GM10248 (cell line): Measurements from ENCODE around the gene RSPH9.
"Not testable (repeated sequence)": the region's sequence is repeated elsewhere in the genome, so short reads cannot be mapped to it uniquely, and the experiment has no call there.

ENCODE experiments used
- CTCF ChIA-PET: fragments of 300-600 bp; sonication (Branson Sonifier 250); formaldehyde crosslinking; extraction: SDS; loops from one replicate; lab custom pipeline; 2021; ENCODE audit warnings: antibody characterized with exemption; lab: Yijun Ruan, JAX
- POLR2A ChIA-PET: fragments of 350-650 bp; sonication (Branson Sonifier 250); formaldehyde crosslinking; extraction: SDS; loops from one replicate; lab custom pipeline; 2020; ENCODE audit warnings: antibody characterized with exemption; lab: Yijun Ruan, JAX
- DNase-seq: peaks from one replicate; pipeline ENCODE4 v3.0.0; 2012; ENCODE audit errors: extremely low spot score
- TF ChIP-seq, protein P1 (sequence below): IDR thresholded peaks from 2 replicates; pipeline ENCODE4 v1.5.1; 2012; ENCODE audit warnings: mild to moderate bottlenecking, low read depth; ENCODE audit errors: extremely low read depth, missing control alignments, control extremely low read depth

The RSPH9 gene

DNA sequence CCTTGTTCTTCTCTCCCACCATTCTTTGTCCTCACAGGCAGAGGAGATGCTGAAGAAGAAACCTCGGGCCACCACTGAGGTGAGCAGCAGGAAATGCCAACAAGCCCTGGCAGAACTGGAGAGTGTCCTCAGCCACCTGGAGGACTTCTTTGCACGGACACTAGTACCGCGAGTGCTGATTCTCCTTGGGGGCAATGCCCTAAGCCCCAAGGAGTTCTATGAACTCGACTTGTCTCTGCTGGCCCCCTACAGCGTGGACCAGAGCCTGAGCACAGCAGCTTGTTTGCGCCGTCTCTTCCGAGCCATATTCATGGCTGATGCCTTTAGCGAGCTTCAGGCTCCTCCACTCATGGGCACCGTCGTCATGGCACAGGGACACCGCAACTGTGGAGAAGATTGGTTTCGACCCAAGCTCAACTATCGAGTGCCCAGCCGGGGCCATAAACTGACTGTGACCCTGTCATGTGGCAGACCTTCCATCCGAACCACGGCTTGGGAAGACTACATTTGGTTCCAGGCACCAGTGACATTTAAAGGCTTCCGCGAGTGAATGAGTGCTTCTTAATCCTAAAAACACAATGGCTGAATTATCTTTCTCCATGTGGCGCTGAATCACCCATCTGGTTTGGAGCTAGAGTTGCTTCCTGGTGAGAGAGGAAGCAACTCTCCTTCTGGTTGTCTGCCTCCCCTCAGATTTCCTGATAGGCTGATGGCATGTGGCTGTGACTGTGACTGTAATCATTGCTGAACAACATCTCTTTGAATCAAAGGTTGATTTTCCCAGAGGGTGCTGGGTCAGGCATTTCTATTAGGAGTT, 4.6 kb upstream of the RSPH9 start:
- DNase-seq: no peak
- TF ChIP-seq, protein P1, sequence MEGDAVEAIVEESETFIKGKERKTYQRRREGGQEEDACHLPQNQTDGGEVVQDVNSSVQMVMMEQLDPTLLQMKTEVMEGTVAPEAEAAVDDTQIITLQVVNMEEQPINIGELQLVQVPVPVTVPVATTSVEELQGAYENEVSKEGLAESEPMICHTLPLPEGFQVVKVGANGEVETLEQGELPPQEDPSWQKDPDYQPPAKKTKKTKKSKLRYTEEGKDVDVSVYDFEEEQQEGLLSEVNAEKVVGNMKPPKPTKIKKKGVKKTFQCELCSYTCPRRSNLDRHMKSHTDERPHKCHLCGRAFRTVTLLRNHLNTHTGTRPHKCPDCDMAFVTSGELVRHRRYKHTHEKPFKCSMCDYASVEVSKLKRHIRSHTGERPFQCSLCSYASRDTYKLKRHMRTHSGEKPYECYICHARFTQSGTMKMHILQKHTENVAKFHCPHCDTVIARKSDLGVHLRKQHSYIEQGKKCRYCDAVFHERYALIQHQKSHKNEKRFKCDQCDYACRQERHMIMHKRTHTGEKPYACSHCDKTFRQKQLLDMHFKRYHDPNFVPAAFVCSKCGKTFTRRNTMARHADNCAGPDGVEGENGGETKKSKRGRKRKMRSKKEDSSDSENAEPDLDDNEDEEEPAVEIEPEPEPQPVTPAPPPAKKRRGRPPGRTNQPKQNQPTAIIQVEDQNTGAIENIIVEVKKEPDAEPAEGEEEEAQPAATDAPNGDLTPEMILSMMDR: no peak
- CTCF ChIA-PET: interaction anchor here (0.6 to 6.0 kb wide), 5 partner anchors 10 to 129 kb away, joined by 3 to 32 read pairs (median 3); no protein-coding TSS in a partner anchor
- POLR2A ChIA-PET: no interaction called here

DNA sequence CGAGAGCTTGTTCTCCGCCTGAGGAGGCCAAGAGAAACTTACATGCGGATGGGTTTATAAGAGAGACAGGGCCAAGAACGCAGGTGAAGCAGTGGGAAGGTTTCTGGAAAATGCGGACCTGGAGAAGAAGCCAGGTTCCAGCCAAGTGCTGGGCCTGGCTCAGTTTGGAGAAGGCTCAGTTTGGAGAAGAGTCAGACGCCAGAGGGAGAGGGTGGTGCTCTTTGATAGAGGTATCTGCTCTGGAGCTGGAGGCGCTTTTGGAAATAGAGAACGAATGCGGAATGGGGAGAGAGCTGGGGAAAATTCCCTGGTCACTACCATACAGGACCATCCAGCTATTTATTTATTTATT, 753 bp downstream of the RSPH9 start:
- DNase-seq: no peak
- ChIA-PET POLR2A (interaction anchor here (0.5 to 0.6 kb wide), 2 partner anchors 8 to 43 kb away, joined by 7 read pairs; no protein-coding TSS in a partner anchor), CTCF (interaction anchor here (1.1 to 4.2 kb wide), 7 partner anchors 9 to 429 kb away, joined by 3 to 42 read pairs (median 5); no protein-coding TSS in a partner anchor)
- TF ChIP-seq, protein P1: no peak

DNA sequence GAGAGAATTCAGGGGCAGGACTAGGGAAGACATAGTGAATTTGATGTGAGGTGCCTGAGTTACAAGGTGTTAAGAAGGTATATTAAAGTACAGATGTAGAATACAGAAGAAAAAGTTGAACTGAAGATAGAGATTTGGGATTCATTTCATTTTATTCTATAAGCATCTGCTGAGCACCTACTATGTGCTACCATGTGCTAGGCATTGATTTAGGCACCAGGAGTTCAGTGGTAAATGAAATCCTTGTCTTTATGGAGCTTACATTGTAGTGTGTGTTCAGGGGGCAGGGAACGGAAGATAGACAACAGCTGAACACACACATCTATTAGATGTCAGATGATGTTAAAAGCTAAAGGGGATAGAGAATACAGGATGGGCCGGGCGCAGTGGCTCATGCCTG, 2.8 kb downstream of the RSPH9 start:
- DNase-seq: no peak
- TF ChIP-seq, protein P1: no peak
- ChIA-PET CTCF (interaction anchor here (1.1 to 4.2 kb wide), 4 partner anchors 19 to 431 kb away, joined by 3 to 42 read pairs (median 4); no protein-coding TSS in a partner anchor), POLR2A (interaction anchor here (0.6 kb wide), 1 partner anchor 53 kb away, joined by 3 read pairs; no protein-coding TSS in a partner anchor)

DNA sequence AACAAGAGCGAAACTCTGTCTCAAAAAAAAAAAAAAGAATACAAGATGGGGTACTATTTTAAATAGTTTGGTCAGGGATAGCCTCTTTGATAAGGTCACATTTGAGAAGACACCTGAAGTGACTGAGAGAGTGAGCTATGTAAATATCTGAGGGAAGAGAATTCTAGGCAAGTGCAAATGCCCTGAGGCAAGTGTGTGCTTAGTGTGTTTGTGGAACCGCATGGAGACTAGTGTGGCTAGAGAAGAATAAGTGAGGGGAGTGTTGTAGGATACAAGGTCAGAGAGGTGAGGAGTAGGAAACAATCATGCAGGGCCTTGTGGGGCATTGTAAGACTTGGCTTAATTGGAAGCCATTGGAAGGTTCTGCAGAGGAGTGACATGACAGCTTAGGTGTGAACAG, 3.4 kb downstream of the RSPH9 start:
- DNase-seq: no peak
- ChIA-PET POLR2A (interaction anchor here (0.7 kb wide), 1 partner anchor 17 kb away, joined by 4 read pairs; no protein-coding TSS in a partner anchor), CTCF (interaction anchor here (0.7 to 4.2 kb wide), 5 partner anchors 19 to 277 kb away, joined by 3 to 42 read pairs (median 3); no protein-coding TSS in a partner anchor)
- TF ChIP-seq, protein P1: no peak

DNA sequence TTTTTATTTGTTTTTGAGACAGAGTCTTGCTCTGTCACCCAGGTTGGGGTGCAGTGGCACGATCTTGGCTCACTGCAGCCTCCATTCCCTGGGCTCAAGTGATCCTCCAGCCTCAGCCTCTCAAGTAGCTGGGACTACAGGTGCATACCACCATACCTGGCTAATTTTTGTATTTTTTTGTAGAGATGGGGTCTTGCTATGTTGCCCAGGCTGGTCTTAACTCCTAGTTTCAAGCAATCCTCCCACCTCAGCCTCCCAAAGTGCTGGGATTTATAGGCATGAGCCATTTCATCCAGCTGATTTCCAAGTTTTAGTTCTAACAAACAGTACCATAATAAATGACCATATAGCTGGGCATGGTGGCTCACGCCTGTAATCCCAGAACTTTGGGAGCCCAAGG, 8.0 kb downstream of the RSPH9 start:
- DNase-seq, POLR2A ChIA-PET: not testable (repeated sequence)
- CTCF ChIA-PET: interaction anchor here (1.2 to 6.0 kb wide), 2 partner anchors 14 to 22 kb away, joined by 5 to 54 read pairs; no protein-coding TSS in a partner anchor

DNA sequence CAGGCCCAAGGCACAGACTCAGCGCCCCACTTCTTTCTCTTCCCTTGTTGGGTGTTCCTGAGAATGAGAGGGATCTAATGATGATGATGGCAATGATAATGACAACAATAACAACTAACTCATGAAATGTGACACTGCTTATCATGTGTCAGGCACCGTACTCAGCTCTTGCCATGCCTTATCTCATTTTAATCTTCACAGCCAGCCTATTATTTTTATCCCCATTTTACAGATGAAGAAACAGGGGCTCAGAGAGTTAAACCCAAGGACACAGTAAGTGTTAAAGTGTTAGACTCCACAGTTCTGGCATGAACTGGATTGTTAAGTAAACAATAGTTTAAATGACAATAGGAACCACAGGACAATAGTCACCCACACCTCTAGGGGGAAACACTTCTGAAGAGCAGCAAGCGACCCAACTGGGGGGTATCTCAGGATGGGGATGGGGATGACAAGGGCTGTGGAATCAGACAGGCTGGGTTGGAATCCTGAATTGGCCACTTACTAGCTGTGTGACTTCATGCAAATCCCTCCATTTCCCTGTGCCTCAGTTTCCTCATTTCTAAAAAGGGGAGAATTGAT, 12.5 kb downstream of the RSPH9 start:
- POLR2A ChIA-PET: no interaction called here
- CTCF ChIA-PET: interaction anchor here (0.7 to 6.0 kb wide), 5 partner anchors 9 to 422 kb away, joined by 3 to 54 read pairs (median 3); partner anchors contain the start of gene RSPH9
- no peak for DNase-seq
- TF ChIP-seq, protein P1: no peak

DNA sequence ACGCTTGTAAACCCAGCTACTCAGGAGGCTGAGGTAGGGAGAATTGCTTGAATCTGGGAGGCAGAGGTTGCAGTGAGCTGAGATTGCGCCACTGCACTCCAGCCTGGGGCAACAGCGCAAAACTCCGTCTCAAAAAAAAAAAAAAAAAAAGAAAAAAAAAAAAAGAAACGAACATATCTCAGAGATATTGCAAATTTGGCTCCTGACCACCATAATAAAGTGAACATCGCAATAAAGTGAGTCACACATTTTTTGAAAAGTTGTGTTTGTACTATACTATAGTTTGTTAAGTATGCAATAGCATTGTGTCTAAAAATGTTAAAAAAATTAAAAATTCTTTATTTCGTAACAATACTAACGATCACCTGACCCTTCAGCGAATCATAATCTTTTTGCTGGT, 13.3 kb downstream of the RSPH9 start:
- TF ChIP-seq, protein P1: no peak
- DNase-seq: no peak
- ChIA-PET POLR2A (no interaction called here), CTCF (interaction anchor here (0.7 to 5.7 kb wide), 3 partner anchors 9 to 64 kb away, joined by 3 to 16 read pairs (median 5); partner anchors contain the start of gene RSPH9)

DNA sequence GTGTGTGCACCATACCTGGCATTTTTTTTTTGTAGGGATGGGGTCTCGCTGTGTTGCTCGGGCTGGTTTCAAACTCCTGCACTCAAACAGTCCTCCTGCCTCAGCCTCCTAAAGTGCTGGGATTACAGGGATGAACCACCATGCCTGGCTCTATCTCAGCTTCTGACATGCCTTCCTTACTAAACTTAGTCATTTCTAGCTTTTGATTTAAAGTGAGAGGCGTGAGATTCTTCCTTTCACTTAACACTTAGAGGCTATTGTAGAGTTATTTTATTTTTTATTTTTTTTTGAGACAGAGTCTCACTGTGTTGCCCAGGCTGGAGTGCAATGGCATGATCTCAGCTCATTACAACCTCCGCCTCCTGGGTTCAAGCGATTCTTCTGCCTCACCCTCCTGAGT, 18.1 kb downstream of the RSPH9 start:
- ChIA-PET POLR2A (interaction anchor here (0.6 kb wide), 1 partner anchor 33 kb away, joined by 3 read pairs; no protein-coding TSS in a partner anchor), CTCF (interaction anchor here (0.7 to 2.3 kb wide), 3 partner anchors 23 to 416 kb away, joined by 3 to 8 read pairs (median 6); partner anchors contain the start of gene VEGFA)
- DNase-seq: not testable (repeated sequence)
